Endothelial cell of umbilical vein (primary cell): ENCODE measurements around the gene KCNK1. TPM values are rescaled to one million over a fixed set of nuclear protein-coding genes. Genes with fewer than 3 reads are reported as not detected.

Source experiments
- BruUV-seq: library from RNA; stranded (reverse); fragments of 400-500 nt; replicated peaks from 2 replicates; lab custom pipeline; 2021; lab: Mats Ljungman, UMichigan
- CTCF ChIA-PET: fragments of 300-600, 350-600 bp; sonication (Branson Sonifier 250); formaldehyde crosslinking; loops from one replicate; lab custom pipeline; 2021; ENCODE audit warnings: antibody characterized with exemption, inconsistent platforms; lab: Charles Lee
- POLR2A ChIA-PET: fragments of 300-600, 350-600 bp; sonication (Branson Sonifier 250); formaldehyde crosslinking; loops from one replicate; lab custom pipeline; 2021; ENCODE audit warnings: antibody characterized with exemption, inconsistent platforms; lab: Charles Lee
- DNase-seq: peaks from one replicate; pipeline ENCODE4 v3.0.0-alpha.2; 2011; ENCODE audit warnings: low read depth, low spot score
- FAIRE-seq: peaks from 2 replicates; lab custom pipeline; 2011; peaks lifted over from hg19 to GRCh38; lab: Jason Lieb, UNC
- H2AFZ ChIP-seq: 2 replicates; pipeline ENCODE4 v1.6.0; 2012; ENCODE audit warnings: low read depth, low read length, control low read depth, inconsistent platforms
- H3K27ac ChIP-seq: 2 replicates; pipeline ENCODE4 v1.5.1; 2011; ENCODE audit warnings: low read depth, mild to moderate bottlenecking, control low read depth, low read length, moderate library complexity; ENCODE audit not compliant: insufficient read depth
- H3K27me3 ChIP-seq, 2 experiments: 2 replicates each; pipeline versions ENCODE4 v1.6.0 to v1.6.1; 2011; ENCODE audit warnings: low read length in 2 of 2, mixed read lengths in 1 of 2; ENCODE audit not compliant: control insufficient read depth in 2 of 2, insufficient read depth in 2 of 2
- H3K36me3 ChIP-seq, 2 experiments: 2 replicates in 1 of 2; 3 replicates in 1 of 2; pipeline ENCODE4 v1.5.1; 2011; ENCODE audit warnings: low read length in 2 of 2, mild to moderate bottlenecking in 1 of 2, moderate library complexity in 1 of 2; ENCODE audit not compliant: control insufficient read depth in 2 of 2, insufficient read depth in 2 of 2; ENCODE audit errors: extremely low read depth in 1 of 2
- H3K4me1 ChIP-seq: 3 replicates; pipeline ENCODE4 v1.5.1; 2011; ENCODE audit warnings: mild to moderate bottlenecking, low read length; ENCODE audit not compliant: control insufficient read depth, insufficient read depth; ENCODE audit errors: extremely low read depth
- H3K4me2 ChIP-seq: 2 replicates; pipeline ENCODE4 v1.6.1; 2011; ENCODE audit warnings: low read length, control low read depth, mixed read lengths; ENCODE audit not compliant: insufficient read depth
- H3K4me3 ChIP-seq, 3 experiments: fragments of 200-600 bp in 1 of 3; sonication (generic), shearing (Covaris generic) in 1 of 3; replicated peaks in 1 of 3; 2 replicates each; pipeline ENCODE4 v1.5.1; 2011 to 2016; ENCODE audit warnings: control low read depth in 3 of 3, low read length in 3 of 3, mild to moderate bottlenecking in 2 of 3, inconsistent platforms in 1 of 3, low read depth in 1 of 3, moderate library complexity in 1 of 3; ENCODE audit not compliant: insufficient read depth in 1 of 3
- H3K79me2 ChIP-seq: 2 replicates; pipeline ENCODE4 v1.6.0; 2012; ENCODE audit warnings: low read length, inconsistent platforms; ENCODE audit not compliant: control insufficient read depth, insufficient read depth
- H3K9ac ChIP-seq: replicated peaks from 2 replicates; pipeline ENCODE3; 2011; ENCODE audit warnings: low read length, control low read depth; ENCODE audit not compliant: insufficient read depth; ENCODE audit errors: extremely low read depth
- H3K9me1 ChIP-seq: replicated peaks from 3 replicates; pipeline ENCODE4 v1.6.0; 2011; ENCODE audit warnings: mild to moderate bottlenecking, low read length; ENCODE audit not compliant: control insufficient read depth, insufficient read depth; ENCODE audit errors: extremely low read depth
- H3K9me3 ChIP-seq: replicated peaks from 2 replicates; pipeline ENCODE4 v1.5.1; 2012; ENCODE audit warnings: low read length, inconsistent platforms; ENCODE audit not compliant: control insufficient read depth, insufficient read depth
- H4K20me1 ChIP-seq: replicated peaks from 2 replicates; pipeline ENCODE3; 2011; ENCODE audit warnings: mild to moderate bottlenecking, low read length; ENCODE audit not compliant: control insufficient read depth, insufficient read depth; ENCODE audit errors: extremely low read depth
- EZH2 ChIP-seq: IDR thresholded peaks from 2 replicates; pipeline ENCODE4 v1.6.1; 2012; ENCODE audit warnings: borderline replicate concordance, low read depth, mild to moderate bottlenecking, moderate library complexity, low read length, inconsistent platforms; ENCODE audit not compliant: severe bottlenecking
- FOS ChIP-seq: IDR thresholded peaks from 2 replicates; pipeline ENCODE4 v1.6.1; 2011; ENCODE audit warnings: mild to moderate bottlenecking, low read length, moderate library complexity, borderline replicate concordance; ENCODE audit not compliant: insufficient read depth
- GATA2 ChIP-seq: IDR thresholded peaks from 2 replicates; pipeline ENCODE4 v1.7.0; 2011; ENCODE audit warnings: low read depth, mild to moderate bottlenecking, moderate library complexity, mixed read lengths, low read length; ENCODE audit not compliant: insufficient read length, insufficient read depth
- JUN ChIP-seq: IDR thresholded peaks from 2 replicates; pipeline ENCODE4 v1.6.1; 2011; ENCODE audit warnings: borderline replicate concordance, low read depth; ENCODE audit not compliant: insufficient read length, insufficient read depth
- MYC ChIP-seq: IDR thresholded peaks from one replicate; pipeline ENCODE4 v1.6.1; 2011; ENCODE audit warnings: mild to moderate bottlenecking, low read depth, low read length
- POLR2A ChIP-seq: IDR thresholded peaks from 2 replicates; pipeline ENCODE4 v1.6.1; 2012; ENCODE audit warnings: low read depth, mild to moderate bottlenecking, control low read depth, low read length
- POLR2AphosphoS5 ChIP-seq: IDR thresholded peaks from 2 replicates; pipeline ENCODE4 v1.6.1; 2012; ENCODE audit warnings: low read depth, mild to moderate bottlenecking, control low read depth, low read length, moderate library complexity; ENCODE audit not compliant: insufficient read depth
- dilution Hi-C: fragments of 300-500 bp; cut with MboI; formaldehyde crosslinking; loops from one replicate; pipeline ENCODE4 v1.15.0; 2019; ENCODE audit warnings: low sequenced_read_pairs; ENCODE audit not compliant: extremely low pct_ligation_motif_present
- intact Hi-C: fragments of 100-400 bp; cut with micrococcal nuclease; formaldehyde crosslinking; loops from one replicate; pipeline ENCODE4 v1.10.0; 2022
- polyA plus RNA-seq, 4 experiments: library from polyadenylated mRNA; depleted of rRNA in 3 of 4; stranded (reverse) in 3 of 4; unstranded in 1 of 4; fragments of >200 nt; gene quantifications; 2 replicates each; pipeline versions ENCODE4 v1.2.1 to v1.2.3, GENCODE V29; 2011 to 2012; ENCODE audit warnings: missing spikeins in 1 of 4
- total RNA-seq: library from RNA; stranded (reverse); gene quantifications from 2 replicates; pipeline ENCODE4 v1.2.3, GENCODE V29; 2021
- TF ChIP-seq, protein P1 (sequence below): IDR thresholded peaks from 2 replicates; pipeline ENCODE4 v1.6.1; 2011; ENCODE audit not compliant: insufficient read depth, insufficient read length
- TF ChIP-seq, protein P2 (sequence below), 2 donors: IDR thresholded peaks; 1 replicate in 1 of 2; 2 replicates in 1 of 2; pipeline ENCODE4 v1.5.1; 2011; ENCODE audit warnings: low read length in 2 of 2, mild to moderate bottlenecking in 2 of 2, moderate library complexity in 2 of 2, control low read depth in 1 of 2, inconsistent platforms in 1 of 2, low read depth in 1 of 2; ENCODE audit not compliant: insufficient read depth in 1 of 2; ENCODE audit errors: extremely low read depth in 1 of 2

Gene KCNK1
- total and polyA plus RNA-seq, 2 donors (not counting 3 experiments of a cell fraction or from before 2014, with no cell fraction given): 0.83 to 2.8 TPM

DNA sequence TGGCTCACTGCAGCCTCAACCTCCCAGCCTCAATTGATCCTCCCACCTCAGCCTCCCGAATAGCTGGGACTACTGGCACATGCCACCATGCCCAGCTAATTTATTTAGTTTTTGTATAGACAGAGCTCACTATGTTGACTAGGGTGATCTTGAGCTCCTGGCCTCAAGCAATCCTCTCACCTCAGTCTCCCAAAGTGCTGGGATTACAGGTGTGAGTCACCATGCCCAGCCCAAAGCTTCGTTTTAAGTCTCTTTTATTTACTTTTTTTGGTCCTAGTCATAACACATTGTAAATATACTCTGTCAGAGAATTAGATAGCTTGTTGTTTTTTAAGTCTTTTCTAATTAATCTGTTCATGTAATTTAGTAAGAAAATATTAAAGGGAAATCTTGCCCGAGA lies 42.8 kb downstream of the KCNK1 start:
- H3K9ac ChIP-seq: no peak overlapping the region
- no peak overlapping the region for H3K27ac ChIP-seq
- ChIA-PET POLR2A (no interaction called here), CTCF (no interaction called here)
- dilution Hi-C loops (no loop called here), intact Hi-C loops (no loop called here)
- no peak overlapping the region for H3K4me3 ChIP-seq
- H3K27me3 ChIP-seq: no peaks in the 10 kb centered on the region
- H3K36me3 ChIP-seq: no peaks in the 10 kb centered on the region
- no peaks in the 10 kb centered on the region for H3K9me1 ChIP-seq
- no peaks in the 10 kb centered on the region for H4K20me1 ChIP-seq
- H2AFZ ChIP-seq: no peak overlapping the region
- no peak for TF ChIP-seq POLR2AphosphoS5
- TF ChIP-seq MYC: no peak
- no peak for TF ChIP-seq JUN
- TF ChIP-seq GATA2: no peak
- TF ChIP-seq, protein P1, sequence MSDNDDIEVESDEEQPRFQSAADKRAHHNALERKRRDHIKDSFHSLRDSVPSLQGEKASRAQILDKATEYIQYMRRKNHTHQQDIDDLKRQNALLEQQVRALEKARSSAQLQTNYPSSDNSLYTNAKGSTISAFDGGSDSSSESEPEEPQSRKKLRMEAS: no peak
- TF ChIP-seq EZH2: no peak
- no peak for TF ChIP-seq FOS
- no peaks in the 10 kb centered on the region for H3K4me1 ChIP-seq
- no peak overlapping the region for H3K4me2 ChIP-seq
- FAIRE-seq (no peak), DNase-seq (no peak)
- H3K9me3 ChIP-seq: no peaks in the 10 kb centered on the region
- BruUV-seq: no TSS peak
- no peaks in the 10 kb centered on the region for H3K79me2 ChIP-seq

DNA sequence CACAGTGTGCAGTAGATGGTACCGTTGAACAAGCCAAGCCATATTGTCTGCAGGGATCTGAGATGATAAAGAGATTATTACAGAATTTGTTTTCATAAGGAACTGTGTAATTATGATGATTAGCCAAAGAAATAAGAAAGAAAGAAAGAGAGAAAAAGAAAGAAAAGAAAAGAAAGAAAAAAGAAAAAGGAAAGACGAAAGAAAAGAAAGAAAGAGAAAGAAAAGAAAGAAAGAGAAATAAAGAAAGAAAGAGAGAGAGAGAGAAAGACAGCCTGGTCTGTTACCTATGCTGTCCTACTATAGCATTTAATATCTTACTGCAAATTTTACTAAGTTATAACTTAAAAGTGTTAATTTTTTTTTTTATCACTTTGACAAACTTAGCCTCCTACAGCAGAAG lies 43.6 kb downstream of the KCNK1 start:
- ChIA-PET POLR2A (no interaction called here), CTCF (no interaction called here)
- Histone ChIP-seq H3K36me3 (no peaks in the 10 kb centered on the region), H3K9me3 (no peaks in the 10 kb centered on the region), H3K4me3 (no peak overlapping the region), H4K20me1 (no peaks in the 10 kb centered on the region), H3K4me1 (no peaks in the 10 kb centered on the region), H3K9ac (no peak overlapping the region), H3K27ac (no peak overlapping the region), H3K4me2 (no peak overlapping the region), H3K27me3 (no peaks in the 10 kb centered on the region), H3K9me1 (no peaks in the 10 kb centered on the region), H2AFZ (no peak overlapping the region), H3K79me2 (no peaks in the 10 kb centered on the region)
- intact Hi-C loops: no loop called here
- BruUV-seq: no TSS peak
- TF ChIP-seq, protein P1: no peak
- TF ChIP-seq EZH2 (no peak), POLR2AphosphoS5 (no peak), JUN (no peak), GATA2 (no peak), MYC (no peak), FOS (no peak), POLR2A (no peak)
- TF ChIP-seq, protein P2, sequence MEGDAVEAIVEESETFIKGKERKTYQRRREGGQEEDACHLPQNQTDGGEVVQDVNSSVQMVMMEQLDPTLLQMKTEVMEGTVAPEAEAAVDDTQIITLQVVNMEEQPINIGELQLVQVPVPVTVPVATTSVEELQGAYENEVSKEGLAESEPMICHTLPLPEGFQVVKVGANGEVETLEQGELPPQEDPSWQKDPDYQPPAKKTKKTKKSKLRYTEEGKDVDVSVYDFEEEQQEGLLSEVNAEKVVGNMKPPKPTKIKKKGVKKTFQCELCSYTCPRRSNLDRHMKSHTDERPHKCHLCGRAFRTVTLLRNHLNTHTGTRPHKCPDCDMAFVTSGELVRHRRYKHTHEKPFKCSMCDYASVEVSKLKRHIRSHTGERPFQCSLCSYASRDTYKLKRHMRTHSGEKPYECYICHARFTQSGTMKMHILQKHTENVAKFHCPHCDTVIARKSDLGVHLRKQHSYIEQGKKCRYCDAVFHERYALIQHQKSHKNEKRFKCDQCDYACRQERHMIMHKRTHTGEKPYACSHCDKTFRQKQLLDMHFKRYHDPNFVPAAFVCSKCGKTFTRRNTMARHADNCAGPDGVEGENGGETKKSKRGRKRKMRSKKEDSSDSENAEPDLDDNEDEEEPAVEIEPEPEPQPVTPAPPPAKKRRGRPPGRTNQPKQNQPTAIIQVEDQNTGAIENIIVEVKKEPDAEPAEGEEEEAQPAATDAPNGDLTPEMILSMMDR (IDR thresholded peaks at IDR 0.05; ENCODE audit: extremely low read depth in 1 of 2, insufficient read depth in 1 of 2, low read depth in 1 of 2, low read length in 2 of 2): no peak
- dilution Hi-C loops: no loop called here
- DNase-seq: no peak
- FAIRE-seq: peak; percentile 52
